Measurements from ENCODE around the gene CCDC74B.
"Not testable (repeated sequence)": the region's sequence is repeated elsewhere in the genome, so short reads cannot be mapped to it uniquely, and the experiment has no call there.

The CCDC74B gene

DNA sequence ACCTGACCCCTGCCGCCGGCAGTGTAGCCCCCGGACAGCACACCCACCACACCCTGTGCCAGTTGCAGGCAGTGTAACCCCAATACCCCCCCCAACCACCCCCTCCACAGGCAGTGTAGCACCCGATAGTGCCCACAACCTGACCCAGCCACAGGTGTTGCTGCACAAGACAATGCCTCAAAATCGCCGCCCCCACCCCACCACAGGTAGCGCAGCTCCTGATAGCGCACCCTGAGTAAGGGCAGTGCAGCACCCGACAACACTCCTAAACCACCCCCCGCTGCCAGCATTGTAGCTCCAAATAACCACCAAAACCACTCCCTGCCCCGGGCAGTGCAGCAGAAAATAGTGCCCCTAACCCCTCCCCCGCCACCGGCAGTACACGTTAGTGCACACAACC lies 16.4 kb downstream of the CCDC74B start:
- not testable (repeated sequence) for DNase-seq (ENCODE audit: low read depth, low spot score); H3K27ac ChIP-seq

DNA sequence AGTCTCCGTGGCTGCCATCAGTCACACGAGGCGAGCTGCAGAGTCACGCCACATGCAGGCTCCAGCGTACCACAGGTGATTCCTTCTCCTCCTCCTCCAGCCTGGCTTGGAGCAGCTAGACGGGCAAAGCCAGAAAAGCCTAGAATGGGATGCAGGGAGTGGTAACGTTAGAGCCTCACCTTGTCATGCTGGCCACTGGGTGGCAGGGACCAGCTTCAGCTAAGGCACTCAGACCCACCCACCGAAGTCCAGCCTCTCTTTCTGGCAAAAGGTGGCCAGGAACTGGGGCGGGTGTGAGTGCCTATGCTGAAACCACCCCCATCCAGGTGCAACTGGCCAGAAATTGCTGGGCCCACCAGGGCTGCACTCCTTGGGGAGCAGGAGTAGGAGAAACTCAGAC lies 17.2 kb downstream of the CCDC74B start:
- H3K27ac ChIP-seq; DNase-seq (ENCODE audit: low read depth, low spot score): not testable (repeated sequence)

DNA sequence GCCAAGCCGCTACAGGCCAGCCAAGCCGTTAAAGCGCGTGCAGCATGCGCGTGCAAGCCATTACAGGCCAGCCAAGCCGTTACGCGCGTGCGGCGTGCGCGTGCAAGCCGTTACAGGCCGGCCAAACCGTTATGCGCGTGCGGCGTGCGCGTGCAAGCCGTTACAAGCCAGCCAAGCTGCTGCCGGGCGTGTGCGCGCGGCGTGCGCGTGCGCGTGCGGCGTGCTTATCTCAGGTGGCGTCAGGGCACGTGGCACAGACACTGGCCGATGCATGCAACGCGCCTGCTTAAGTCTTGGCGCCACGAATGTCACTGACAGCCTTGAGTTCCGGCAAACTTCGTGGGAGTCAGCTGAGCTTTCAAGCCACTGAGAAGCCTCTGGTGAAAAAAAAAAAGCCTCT lies 24.0 kb downstream of the CCDC74B start:
- not testable (repeated sequence) for DNase-seq (ENCODE audit: low read depth, low spot score); H3K27ac ChIP-seq

DNA sequence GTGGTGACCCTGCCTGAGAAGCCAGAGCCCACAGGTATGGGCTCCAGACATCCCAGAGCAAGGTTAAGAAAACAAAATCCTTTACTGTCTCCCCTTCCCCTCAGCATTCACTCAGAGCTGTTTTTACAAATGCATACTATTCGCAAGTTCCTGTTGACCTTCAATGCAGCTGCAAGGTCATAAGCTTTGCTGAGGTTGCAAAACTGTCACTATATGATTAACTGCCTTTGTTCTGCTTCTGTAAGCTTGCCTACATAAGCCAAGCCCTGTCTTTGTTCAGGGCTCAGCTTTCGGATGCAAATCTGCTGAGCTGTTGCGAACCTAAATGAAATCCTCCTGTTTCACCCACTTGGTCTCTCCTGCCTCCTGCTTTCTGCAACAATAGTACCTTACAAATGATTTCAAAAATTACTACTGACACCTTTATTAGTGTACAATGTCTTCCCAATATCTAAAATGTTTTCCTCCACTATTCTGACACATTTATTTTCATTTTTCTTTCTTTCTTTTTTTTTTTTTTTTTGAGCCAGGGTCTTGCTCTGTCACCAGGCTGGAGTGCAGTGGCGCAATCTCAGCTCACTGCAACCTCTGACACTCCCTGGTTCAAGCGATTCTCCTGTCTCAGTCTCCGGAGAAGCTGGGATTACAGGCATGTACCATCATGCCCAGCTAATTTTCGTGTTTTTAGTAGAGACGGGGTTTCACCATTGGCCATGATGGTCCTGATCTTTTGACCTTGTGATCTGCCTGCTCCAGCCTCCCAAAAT lies 42.1 kb downstream of the CCDC74B start:
- not testable (repeated sequence) for H3K27ac ChIP-seq; DNase-seq (ENCODE audit: low read depth, low spot score)

Measured in epithelial cell of prostate (primary cell).